GM10248 (cell line): ENCODE results near the gene APOBEC4.

Source experiments
- CTCF ChIA-PET: fragments of 300-600 bp; sonication (Branson Sonifier 250); formaldehyde crosslinking; extraction: SDS; loops from one replicate; lab custom pipeline; 2021; ENCODE audit warnings: antibody characterized with exemption; lab: Yijun Ruan, JAX
- POLR2A ChIA-PET: fragments of 350-650 bp; sonication (Branson Sonifier 250); formaldehyde crosslinking; extraction: SDS; loops from one replicate; lab custom pipeline; 2020; ENCODE audit warnings: antibody characterized with exemption; lab: Yijun Ruan, JAX
- DNase-seq: peaks from one replicate; pipeline ENCODE4 v3.0.0; 2012; ENCODE audit errors: extremely low spot score
- TF ChIP-seq, protein P1 (sequence below): IDR thresholded peaks from 2 replicates; pipeline ENCODE4 v1.5.1; 2012; ENCODE audit warnings: mild to moderate bottlenecking, low read depth; ENCODE audit errors: extremely low read depth, missing control alignments, control extremely low read depth

Gene APOBEC4

DNA sequence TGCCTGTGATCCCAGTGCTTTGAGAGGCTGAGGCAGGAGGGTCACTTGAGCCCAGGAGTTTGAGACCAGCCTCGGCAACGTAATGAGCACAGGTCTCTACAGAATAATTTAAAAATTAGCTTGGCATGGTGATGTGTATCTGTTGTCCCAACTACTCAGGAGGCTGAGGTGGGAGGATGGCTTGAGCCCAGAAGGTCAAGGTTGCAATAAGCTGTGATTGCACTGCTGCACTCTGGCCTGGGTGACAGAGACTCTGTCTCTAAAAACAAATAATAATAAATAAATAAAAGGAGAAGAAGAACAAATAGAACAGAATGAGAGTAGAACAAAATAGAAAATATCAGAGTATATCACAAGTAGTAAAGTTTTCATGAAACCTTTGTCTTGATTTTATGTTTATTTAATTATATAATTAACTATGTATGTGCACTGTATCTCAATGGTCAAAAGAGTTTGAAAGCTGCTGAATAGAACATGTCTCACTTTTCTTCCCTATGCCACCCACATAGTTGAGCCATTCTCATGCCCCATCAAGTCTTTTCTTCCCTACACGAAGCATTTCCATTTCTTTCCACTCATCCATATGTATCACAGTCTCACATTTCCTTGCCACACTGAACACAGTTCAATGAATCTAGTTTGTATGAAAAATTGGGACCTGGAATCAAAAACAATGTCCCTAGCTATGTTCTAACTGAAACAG is 22.9 kb upstream of the APOBEC4 start:
- ChIA-PET POLR2A (no interaction called here), CTCF (interaction anchor here (1.4 to 4.6 kb wide), 3 partner anchors 9 to 240 kb away, joined by 3 to 53 read pairs (median 15); no protein-coding TSS in a partner anchor)
- DNase-seq, result no peak
- TF ChIP-seq, protein P1, sequence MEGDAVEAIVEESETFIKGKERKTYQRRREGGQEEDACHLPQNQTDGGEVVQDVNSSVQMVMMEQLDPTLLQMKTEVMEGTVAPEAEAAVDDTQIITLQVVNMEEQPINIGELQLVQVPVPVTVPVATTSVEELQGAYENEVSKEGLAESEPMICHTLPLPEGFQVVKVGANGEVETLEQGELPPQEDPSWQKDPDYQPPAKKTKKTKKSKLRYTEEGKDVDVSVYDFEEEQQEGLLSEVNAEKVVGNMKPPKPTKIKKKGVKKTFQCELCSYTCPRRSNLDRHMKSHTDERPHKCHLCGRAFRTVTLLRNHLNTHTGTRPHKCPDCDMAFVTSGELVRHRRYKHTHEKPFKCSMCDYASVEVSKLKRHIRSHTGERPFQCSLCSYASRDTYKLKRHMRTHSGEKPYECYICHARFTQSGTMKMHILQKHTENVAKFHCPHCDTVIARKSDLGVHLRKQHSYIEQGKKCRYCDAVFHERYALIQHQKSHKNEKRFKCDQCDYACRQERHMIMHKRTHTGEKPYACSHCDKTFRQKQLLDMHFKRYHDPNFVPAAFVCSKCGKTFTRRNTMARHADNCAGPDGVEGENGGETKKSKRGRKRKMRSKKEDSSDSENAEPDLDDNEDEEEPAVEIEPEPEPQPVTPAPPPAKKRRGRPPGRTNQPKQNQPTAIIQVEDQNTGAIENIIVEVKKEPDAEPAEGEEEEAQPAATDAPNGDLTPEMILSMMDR, result no peak

- ChIA-PET CTCF (interaction anchor here (1.4 to 4.6 kb wide), 4 partner anchors 9 to 241 kb away, joined by 3 to 53 read pairs (median 10); no protein-coding TSS in a partner anchor), POLR2A (no interaction called here)
- TF ChIP-seq, protein P1, result no peak
- DNase-seq, result no peak
These were observed 22.3 kb upstream of the APOBEC4 start for GRCh38 chr1:183675381-183675780.

GRCh38 chr1:183674886-183675285 is 21.8 kb upstream of the APOBEC4 start:
- TF ChIP-seq, protein P1, result no peak
- no peak for DNase-seq
- CTCF ChIA-PET, result interaction anchor here (0.8 to 4.6 kb wide), 8 partner anchors 10 to 258 kb away, joined by 3 to 53 read pairs (median 3); no protein-coding TSS in a partner anchor

GRCh38 chr1:183674339-183674738 is 21.2 kb upstream of the APOBEC4 start:
- ChIA-PET POLR2A (no interaction called here), CTCF (interaction anchor here (0.8 to 4.6 kb wide), 8 partner anchors 9 to 259 kb away, joined by 3 to 53 read pairs (median 3); no protein-coding TSS in a partner anchor)
- TF ChIP-seq, protein P1, result no peak

More at GRCh38 chr1:183674886-183675285, 21.8 kb upstream of the APOBEC4 start:
- POLR2A ChIA-PET, result no interaction called here

GRCh38 chr1:183673605-183674323 is 20.6 kb upstream of the APOBEC4 start:
- ChIA-PET CTCF (interaction anchor here (1.2 to 4.6 kb wide), 6 partner anchors 8 to 242 kb away, joined by 3 to 53 read pairs (median 4); no protein-coding TSS in a partner anchor), POLR2A (no interaction called here)
- TF ChIP-seq, protein P1, result no peak
- no peak for DNase-seq

More at GRCh38 chr1:183674339-183674738, 21.2 kb upstream of the APOBEC4 start:
- DNase-seq, result no peak

DNA sequence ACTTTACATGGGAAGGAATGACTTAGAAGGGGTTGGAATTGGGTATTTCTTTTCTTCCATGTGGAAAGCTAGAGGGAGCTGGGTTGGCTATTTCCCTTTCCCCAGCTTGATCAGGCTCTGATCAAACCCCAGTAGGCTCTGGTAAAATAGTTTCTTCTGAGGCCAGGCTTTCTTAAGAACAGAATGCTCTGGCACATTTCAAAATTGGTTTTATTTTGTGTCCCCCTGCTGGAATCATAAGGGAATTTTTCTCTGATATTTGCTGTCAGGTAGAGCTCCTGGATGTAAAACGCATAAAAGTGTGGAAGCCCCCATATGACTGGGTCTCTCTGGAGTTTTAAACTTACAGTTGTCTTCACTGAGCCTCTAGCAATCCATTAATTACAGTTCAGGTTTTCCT is 17.1 kb upstream of the APOBEC4 start:
- ChIA-PET CTCF (interaction anchor here (0.9 to 1.8 kb wide), 4 partner anchors 14 to 18 kb away, joined by 3 to 9 read pairs (median 6); no protein-coding TSS in a partner anchor), POLR2A (no interaction called here)
- no peak for DNase-seq
- TF ChIP-seq, protein P1, result no peak
